HS-27A (cell line): Measurements from ENCODE around the gene ATP8A1.
"Not testable (repeated sequence)": the region's sequence is repeated elsewhere in the genome, so short reads cannot be mapped to it uniquely, and the experiment has no call there.

Experiments
- DNase-seq: peaks from one replicate; pipeline ENCODE4 v3.0.0-alpha.2; 2012; ENCODE audit warnings: low read depth, missing footprints

The ATP8A1 gene

GRCh38 chr4:42410446-42410845 lies 246.5 kb downstream of the ATP8A1 start:
- no peak for DNase-seq

- no peak for DNase-seq
Observed at GRCh38 chr4:42404001-42404400, 252.9 kb downstream of the ATP8A1 start.

DNA sequence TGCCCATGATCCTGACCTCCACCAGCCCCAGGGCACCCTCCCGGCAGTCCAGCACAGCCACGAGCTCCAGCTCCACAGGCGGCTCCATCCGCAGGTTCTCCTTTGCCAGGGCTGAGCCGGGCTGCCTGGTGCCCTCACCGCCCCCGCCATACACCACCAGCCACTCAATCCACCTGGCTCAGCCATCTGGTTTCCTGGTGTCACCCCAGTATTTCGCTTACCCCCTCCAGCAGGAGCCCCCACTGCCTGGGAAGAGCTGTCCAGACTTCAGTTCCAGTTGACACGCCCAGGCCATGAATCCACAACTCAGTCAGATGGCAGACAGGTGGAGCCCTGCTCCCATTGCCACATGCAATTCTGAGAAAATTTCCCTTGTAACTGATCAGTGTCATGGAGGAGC lies 255.7 kb downstream of the ATP8A1 start:
- no peak for DNase-seq

DNA sequence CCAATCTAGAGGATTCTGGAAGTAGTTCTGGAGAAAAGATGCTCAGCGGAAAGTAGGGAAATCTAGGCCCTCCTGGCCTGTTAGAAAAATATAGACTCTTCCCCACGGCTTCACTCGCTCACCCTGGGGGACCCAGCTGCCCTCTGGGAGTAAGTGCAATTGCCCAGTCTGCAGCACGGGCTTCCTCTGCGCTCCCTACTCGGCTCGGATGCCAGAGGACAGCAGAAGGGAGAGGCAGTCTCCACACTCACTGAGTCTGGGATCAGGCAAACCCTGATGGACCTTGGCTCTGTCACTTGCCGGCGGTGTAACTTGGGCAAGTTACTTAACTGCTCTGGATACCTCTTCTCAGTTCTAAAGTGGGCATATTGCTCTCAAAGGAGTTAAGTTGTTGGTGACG lies 257.5 kb downstream of the ATP8A1 start:
- DNase-seq = no peak

DNA sequence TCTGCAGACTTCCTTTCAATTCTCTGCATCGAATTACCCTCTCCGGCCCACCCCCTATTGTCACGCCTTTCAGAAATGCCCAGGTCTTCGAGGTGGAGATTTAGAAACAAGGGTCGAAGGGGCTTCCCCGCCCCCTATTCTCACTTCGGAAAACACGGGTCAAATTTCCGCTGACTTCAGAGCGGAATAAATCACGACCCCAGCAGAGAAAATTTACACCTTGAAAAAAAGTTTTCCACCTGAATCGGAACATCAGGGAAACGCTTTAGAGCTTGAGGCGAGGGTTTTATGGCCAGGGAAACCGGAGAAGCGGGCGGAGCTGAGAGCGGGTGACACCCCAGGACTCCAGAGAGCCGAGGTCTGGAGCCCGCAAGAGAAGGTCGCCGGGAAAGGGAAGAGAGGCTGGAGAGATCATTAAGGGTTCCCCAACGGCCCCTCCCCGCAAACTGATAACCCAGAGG lies 258.0 kb downstream of the ATP8A1 start:
- no peak for DNase-seq

DNA sequence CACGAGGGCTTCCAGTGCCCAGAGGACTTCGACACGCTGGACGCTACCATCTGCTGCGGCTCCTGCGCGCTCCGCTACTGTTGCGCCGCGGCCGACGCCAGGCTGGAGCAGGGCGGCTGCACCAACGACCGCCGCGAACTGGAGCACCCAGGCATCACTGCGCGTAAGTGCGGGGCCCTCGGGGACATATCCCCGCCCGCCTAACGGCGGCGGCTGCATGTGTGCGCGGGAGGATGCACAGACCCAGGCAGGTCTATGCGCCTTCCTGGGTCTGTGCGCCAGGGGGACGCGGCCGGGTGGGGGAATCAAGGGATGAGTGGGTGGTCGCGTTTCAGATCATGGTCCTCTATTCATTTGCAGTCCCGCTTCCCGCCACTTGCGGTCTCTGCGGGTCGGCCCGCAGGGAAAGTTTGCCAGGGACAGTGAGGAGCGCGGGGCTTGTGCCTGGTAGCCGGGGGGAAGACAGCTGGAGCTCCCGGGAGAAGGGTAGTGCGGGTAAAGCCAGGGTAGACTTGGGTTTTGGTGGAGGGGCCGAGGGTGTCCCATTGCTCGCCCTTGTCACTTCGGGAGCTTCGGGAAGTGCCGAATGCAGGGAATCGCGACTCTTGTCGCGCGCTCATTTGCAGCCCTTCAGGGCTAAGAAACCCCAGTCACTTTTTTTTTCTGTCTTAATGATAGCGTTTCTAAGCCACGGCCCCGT lies 258.6 kb downstream of the ATP8A1 start:
- DNase-seq = no peak

DNA sequence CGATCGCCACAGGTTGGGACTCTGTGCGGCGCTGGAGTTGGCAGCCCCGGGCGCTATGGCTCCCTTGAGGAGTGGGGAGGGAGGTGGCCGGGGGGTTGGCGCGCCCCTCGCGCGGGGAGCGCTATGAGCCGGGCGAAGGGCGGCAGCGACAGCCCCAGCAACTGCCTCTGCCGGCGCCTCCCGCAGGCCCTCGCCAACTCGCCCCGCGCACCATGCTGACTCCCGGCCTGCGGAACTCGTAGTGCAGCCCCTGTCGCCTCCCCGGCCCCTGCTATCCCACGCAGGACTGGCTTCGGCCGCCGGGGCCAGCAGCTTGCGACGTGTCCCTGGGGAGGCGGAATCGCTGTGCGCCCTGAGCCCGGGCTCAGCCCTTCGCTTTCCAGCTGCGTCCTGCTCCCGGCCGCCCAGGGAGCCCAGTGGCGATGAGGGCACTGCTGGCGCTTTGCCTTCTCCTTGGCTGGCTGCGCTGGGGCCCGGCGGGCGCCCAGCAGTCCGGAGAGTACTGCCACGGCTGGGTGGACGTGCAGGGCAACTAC lies 259.2 kb downstream of the ATP8A1 start:
- no peak for DNase-seq

DNA sequence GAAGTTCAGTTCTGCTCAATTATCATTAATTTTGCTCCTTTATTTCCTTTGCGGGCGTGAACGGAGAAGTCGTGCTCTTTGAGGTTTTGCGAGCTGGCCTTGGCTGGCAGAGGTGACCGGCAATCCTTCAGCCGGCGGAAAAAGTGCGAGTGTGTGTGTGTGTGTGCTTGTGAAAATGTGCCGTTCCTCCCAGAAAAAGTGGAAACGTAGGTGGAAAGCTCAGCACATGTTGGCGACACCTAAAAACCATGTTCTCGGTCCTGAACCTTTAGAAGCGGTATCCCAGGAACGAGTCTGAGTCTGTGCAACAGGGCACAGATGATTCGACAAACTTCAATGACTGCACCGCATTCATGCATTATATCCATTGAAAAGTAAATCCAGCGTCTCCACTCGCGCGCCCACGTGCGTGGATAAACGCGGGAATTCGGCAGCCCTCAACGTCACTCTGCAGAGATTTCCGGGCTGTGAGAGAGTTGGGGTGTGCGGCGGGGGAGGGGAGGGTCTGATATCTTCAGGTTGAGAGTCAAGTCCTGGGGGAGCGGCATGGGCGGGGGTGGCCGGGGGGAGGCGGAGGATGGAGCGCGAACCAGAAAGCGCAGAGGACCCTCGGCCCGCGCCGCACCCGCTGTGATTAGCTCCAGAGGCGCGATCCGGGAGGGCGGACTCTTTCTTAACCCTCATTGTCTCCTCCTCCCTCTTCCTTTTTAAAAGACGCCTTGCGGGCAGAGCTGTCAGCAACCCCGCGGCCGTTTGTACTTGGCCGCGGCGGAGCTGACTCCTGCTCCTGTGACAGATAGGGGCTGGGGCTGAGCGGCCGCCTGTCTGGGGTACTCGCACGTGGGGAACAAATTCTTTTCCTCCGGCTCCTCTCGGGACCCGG lies 259.9 kb downstream of the ATP8A1 start, which contains the start of gene SHISA3:
Gene SHISA3 (plus strand): TSS at position 737 of the 883 bp plus-strand sequence. CDS start 569 bp downstream, outside the sequence.
- DNase-seq = no peak

GRCh38 chr4:42396361-42396751 lies 260.5 kb downstream of the ATP8A1 start:
- DNase-seq = no peak

DNA sequence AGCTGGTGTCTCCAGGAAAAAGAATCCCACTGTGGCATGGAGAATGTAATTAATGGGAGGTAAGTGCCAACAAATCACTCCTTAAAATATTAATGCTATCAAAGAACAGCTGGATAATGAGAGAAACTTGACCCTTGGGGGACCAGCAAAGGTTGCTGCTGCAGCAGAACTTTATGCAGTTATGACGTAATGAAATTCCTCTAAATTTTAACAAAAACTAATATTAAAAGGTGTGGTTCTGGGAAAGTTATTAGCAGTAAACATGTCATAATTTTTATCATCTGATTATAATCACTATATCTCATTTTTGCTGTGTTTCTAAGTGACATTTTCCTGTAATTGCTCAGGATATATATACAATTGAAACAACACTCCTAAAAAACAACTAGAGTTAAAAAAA lies 261.3 kb downstream of the ATP8A1 start:
- DNase-seq = no peak

DNA sequence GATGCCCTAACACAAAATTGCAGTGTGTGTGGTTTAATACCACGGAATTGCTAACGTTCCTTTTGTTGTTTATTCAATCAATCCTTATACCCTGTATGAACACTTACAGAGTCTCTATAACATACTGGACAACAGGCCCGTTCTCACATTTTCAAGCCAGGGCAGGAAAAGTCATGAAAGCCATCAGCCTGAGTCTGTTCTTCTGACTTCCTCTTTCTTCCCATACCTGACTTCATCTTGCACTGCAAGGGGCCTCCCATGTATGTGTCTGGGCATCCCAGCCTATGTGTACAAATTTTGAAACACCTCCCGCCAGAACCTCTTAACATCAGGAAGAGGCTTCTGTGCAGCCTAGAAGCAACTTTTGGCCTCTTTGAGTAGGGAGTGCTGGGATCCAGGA lies 264.5 kb downstream of the ATP8A1 start:
- no peak for DNase-seq

DNA sequence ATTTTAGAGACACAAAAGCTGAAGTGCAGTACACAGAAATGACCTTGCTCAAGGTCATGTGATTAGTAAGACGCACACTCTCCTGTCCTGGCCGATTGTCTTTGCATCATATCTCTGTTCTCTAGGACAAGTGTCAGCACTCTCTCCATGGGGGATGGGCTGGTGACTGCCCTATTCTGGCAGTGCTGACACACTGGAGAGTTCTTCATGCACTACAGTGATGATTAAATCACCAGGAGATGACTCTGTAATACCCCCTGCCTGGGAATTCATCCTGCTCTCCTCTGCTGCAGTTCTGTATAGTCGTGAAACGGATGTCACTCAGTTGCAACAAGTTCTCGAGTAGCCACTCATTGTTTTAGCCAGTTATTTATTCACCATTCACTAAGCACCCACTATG lies 264.9 kb downstream of the ATP8A1 start:
- DNase-seq = no peak

GRCh38 chr4:42391355-42391664 lies 265.6 kb downstream of the ATP8A1 start:
- DNase-seq = no peak

- no peak for DNase-seq
Observed at GRCh38 chr4:42390622-42391354, 266.1 kb downstream of the ATP8A1 start.

- DNase-seq = no peak
Observed at GRCh38 chr4:42385516-42385915, 271.4 kb downstream of the ATP8A1 start.

GRCh38 chr4:42381666-42382065 lies 275.2 kb downstream of the ATP8A1 start:
- DNase-seq = no peak

- DNase-seq = no peak
Observed at GRCh38 chr4:42377497-42377896, 279.4 kb downstream of the ATP8A1 start.

GRCh38 chr4:42372303-42372702 lies 284.6 kb downstream of the ATP8A1 start:
- DNase-seq = not testable (repeated sequence)

GRCh38 chr4:42371305-42372252 lies 285.3 kb downstream of the ATP8A1 start:
- peak; percentile 7 for DNase-seq

DNA sequence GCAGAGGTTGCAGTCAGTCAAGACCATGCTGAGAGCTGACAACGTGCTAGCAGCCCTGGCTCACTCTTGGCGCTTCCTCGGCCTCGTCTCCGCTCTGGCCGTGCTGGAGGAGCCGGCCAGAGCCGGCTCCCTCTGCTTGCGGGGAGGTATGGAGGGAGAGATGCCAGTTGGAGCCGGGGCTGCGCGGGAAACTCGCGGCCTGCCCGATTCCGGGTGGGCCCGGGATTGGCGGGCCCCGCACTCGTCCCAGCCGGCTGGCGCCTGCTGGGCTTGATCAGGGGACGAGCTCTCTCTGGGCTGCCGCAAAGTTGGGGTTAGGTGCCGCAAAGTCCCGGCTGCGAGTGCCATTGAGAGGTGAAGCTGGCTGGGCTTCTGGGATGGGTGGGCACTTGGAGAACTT lies 287.4 kb downstream of the ATP8A1 start:
- no peak for DNase-seq

DNA sequence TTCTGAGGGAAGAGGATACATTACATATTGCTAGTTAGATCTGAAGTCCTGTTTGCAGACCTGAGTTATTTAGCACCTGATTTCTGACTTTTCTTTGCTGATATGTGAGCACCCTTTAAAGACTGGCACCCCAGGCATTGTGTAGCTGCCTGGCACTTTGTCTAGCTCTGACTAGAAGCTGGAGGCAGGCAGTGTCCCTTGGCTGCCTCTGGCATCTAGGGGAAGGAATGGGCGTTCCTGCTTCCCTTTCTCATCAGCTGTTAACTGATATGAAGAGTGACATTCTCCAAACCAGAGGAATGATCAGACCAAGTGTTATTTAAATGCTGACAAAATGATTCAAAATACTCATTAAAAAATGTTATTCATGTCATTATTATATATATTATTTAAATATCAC lies 289.9 kb downstream of the ATP8A1 start:
- no peak for DNase-seq
